PC-9 (cell line): ENCODE measurements around the gene GABRB1. TPM values are rescaled to one million over a fixed set of nuclear protein-coding genes. Genes with fewer than 3 reads are reported as not detected.
A peak's percentile ranks its signal among the peaks of the same experiment; 100 is the strongest.

Source experiments
- BruUV-seq: library from RNA; stranded (reverse); fragments of 400-500 nt; replicated peaks from 2 replicates; lab custom pipeline; 2021; lab: Mats Ljungman, UMichigan
- CTCF ChIA-PET: fragments of 300-600 bp; sonication (Branson Sonifier 250); formaldehyde crosslinking; loops from one replicate; lab custom pipeline; 2022; ENCODE audit warnings: antibody characterized with exemption; lab: Charles Lee
- POLR2A ChIA-PET: fragments of 300-600 bp; sonication (Branson Sonifier 250); formaldehyde crosslinking; loops from one replicate; lab custom pipeline; 2022; ENCODE audit warnings: antibody characterized with exemption; ENCODE audit not compliant: unreplicated experiment; lab: Charles Lee
- DNase-seq, 2 experiments: peaks; one replicate each; pipeline versions ENCODE4 v3.0.0 to v3.0.0-alpha.2; 2015 to 2022; ENCODE audit warnings: mixed read lengths in 1 of 2
- H2AFZ ChIP-seq: fragments of 200-600 bp; sonication (generic); 2 replicates; pipeline ENCODE4 v1.8.1; 2017; ENCODE audit warnings: antibody characterized with exemption
- H3F3A ChIP-seq: fragments of 200-600 bp; sonication (generic); 2 replicates; pipeline ENCODE4 v1.8.1; 2017; ENCODE audit warnings: antibody characterized with exemption, mild to moderate bottlenecking, low read depth; ENCODE audit not compliant: insufficient read depth
- H3K27ac ChIP-seq: fragments of 200-600 bp; sonication (generic); 2 replicates; pipeline ENCODE4 v1.6.1; 2016; ENCODE audit warnings: mixed run types
- H3K27me3 ChIP-seq: fragments of 200-600 bp; sonication (generic); 2 replicates; pipeline ENCODE4 v1.6.1; 2016; ENCODE audit warnings: low read depth, mixed run types; ENCODE audit not compliant: insufficient read depth
- H3K36me3 ChIP-seq: fragments of 200-600 bp; sonication (generic); 2 replicates; pipeline ENCODE4 v1.6.1; 2016; ENCODE audit warnings: low read depth, mixed run types
- H3K4me1 ChIP-seq: fragments of 200-600 bp; sonication (generic); replicated peaks from 2 replicates; pipeline ENCODE4 v1.6.1; 2016; ENCODE audit warnings: mixed run types; ENCODE audit not compliant: insufficient read depth
- H3K4me2 ChIP-seq: fragments of 200-600 bp; sonication (generic); 2 replicates; pipeline ENCODE4 v1.6.1; 2017; ENCODE audit warnings: mixed run types
- H3K4me3 ChIP-seq: fragments of 200-600 bp; sonication (generic); 2 replicates; pipeline ENCODE4 v1.6.1; 2016; ENCODE audit warnings: mixed run types
- H3K79me2 ChIP-seq: fragments of 200-600 bp; sonication (generic); 2 replicates; pipeline ENCODE4 v1.6.1; 2017; ENCODE audit warnings: low read depth, mixed run types
- H3K9me2 ChIP-seq: fragments of 200-600 bp; sonication (generic); 2 replicates; pipeline ENCODE4 v1.8.1; 2017; ENCODE audit warnings: mild to moderate bottlenecking; ENCODE audit not compliant: insufficient read depth
- H3K9me3 ChIP-seq: fragments of 200-600 bp; sonication (generic); 2 replicates; pipeline ENCODE4 v1.8.1; 2016; ENCODE audit warnings: low read depth; ENCODE audit not compliant: insufficient read depth
- H4K20me1 ChIP-seq: fragments of 200-600 bp; sonication (generic); 2 replicates; pipeline ENCODE4 v1.8.1; 2017; ENCODE audit not compliant: insufficient read depth
- EZH2 ChIP-seq: fragments of 200-600 bp; sonication (generic); IDR thresholded peaks from 2 replicates; pipeline ENCODE4 v1.8.0; 2017; ENCODE audit warnings: antibody characterized with exemption, low read depth
- intact Hi-C: fragments of 100-400 bp; cut with micrococcal nuclease; formaldehyde crosslinking; loops from one replicate; pipeline ENCODE4 v1.10.0; 2022; ENCODE audit not compliant: unreplicated experiment
- total RNA-seq: library from RNA; stranded (reverse); gene quantifications from 2 replicates; pipeline ENCODE4 v1.2.3, GENCODE V29; 2021
- TF ChIP-seq, protein P1 (sequence below): fragments of 200-600 bp; sonication (generic); conservative IDR thresholded peaks from 2 replicates; pipeline ENCODE4 v1.6.1; 2017; ENCODE audit warnings: mixed run types, antibody characterized with exemption, mild to moderate bottlenecking, moderate library complexity

The GABRB1 gene
- total RNA-seq, 1 experiment from 2014 or later: not detected

DNA sequence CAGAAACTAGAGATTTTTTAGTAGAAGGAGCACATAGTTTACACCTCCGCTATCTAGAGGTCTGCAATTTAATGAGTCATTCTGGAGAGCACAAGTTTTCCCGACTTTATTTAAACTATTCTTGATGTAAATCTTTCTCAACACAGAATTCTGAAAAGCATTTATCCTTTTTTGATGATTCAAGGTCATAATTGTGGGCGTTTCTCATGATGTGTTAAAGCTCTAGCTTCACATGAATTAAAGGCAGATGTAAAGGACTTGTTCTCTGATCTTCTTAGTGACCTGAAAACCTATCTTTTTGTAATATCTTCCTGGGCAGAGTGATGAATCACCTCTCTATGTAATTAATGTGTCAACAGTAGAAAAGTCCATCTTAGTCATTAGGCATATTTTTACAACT lies 303.3 kb downstream of the GABRB1 start:
- BruUV-seq: no TSS peak
- intact Hi-C loops: no loop called here
- ChIA-PET CTCF (interaction anchor here (0.6 kb wide), 1 partner anchor 1610 kb away, joined by 8 read pairs; no protein-coding TSS in a partner anchor), POLR2A (no interaction called here)
- Histone ChIP-seq H3K27ac (no peak overlapping the region), H4K20me1 (no peaks in the 10 kb centered on the region), H3K36me3 (no peaks in the 10 kb centered on the region), H3F3A (no peaks in the 10 kb centered on the region), H3K9me3 (no peaks in the 10 kb centered on the region), H3K4me2 (peak overlapping the region; percentile 50), H2AFZ (no peak overlapping the region), H3K9me2 (no peaks in the 10 kb centered on the region), H3K79me2 (no peaks in the 10 kb centered on the region), H3K27me3 (no peaks in the 10 kb centered on the region), H3K4me1 (peaks cover 10% of the 10 kb centered on the region; the same call in 1 of the 2 replicates), H3K4me3 (no peak overlapping the region)
- TF ChIP-seq EZH2: no peak
- TF ChIP-seq, protein P1, sequence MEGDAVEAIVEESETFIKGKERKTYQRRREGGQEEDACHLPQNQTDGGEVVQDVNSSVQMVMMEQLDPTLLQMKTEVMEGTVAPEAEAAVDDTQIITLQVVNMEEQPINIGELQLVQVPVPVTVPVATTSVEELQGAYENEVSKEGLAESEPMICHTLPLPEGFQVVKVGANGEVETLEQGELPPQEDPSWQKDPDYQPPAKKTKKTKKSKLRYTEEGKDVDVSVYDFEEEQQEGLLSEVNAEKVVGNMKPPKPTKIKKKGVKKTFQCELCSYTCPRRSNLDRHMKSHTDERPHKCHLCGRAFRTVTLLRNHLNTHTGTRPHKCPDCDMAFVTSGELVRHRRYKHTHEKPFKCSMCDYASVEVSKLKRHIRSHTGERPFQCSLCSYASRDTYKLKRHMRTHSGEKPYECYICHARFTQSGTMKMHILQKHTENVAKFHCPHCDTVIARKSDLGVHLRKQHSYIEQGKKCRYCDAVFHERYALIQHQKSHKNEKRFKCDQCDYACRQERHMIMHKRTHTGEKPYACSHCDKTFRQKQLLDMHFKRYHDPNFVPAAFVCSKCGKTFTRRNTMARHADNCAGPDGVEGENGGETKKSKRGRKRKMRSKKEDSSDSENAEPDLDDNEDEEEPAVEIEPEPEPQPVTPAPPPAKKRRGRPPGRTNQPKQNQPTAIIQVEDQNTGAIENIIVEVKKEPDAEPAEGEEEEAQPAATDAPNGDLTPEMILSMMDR: no peak
- no peak for DNase-seq

DNA sequence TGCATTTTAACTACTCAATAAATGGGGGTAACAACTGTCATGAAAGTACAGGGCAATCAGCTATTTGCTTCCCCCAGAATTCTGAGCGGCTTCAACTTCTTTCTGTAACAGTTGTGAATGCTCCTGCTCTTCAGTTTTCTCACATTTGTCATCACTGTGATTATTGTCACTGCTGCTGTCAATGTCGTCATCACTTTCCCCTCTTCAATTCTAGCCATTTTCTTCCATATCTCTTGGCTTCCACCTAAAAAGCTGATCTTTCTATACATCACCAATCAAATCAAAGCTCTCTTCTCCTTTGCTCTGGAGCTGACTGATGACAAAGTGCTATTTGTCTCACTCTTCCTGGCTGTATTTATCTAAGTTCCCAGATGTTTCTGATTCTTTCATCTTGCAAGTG lies 306.5 kb downstream of the GABRB1 start:
- no peaks in the 10 kb centered on the region for H3K36me3 ChIP-seq
- no peaks in the 10 kb centered on the region for H3K79me2 ChIP-seq
- no peak for TF ChIP-seq EZH2
- TF ChIP-seq, protein P1: no peak
- H3K4me1 ChIP-seq: peaks cover 10% of the 10 kb centered on the region; the same call in 1 of the 2 replicates
- H2AFZ ChIP-seq: no peak overlapping the region
- ChIA-PET POLR2A (no interaction called here), CTCF (no interaction called here)
- BruUV-seq: no TSS peak
- DNase-seq: no peak
- no peaks in the 10 kb centered on the region for H3K9me3 ChIP-seq
- no peaks in the 10 kb centered on the region for H3K9me2 ChIP-seq
- intact Hi-C loops: no loop called here
- H3K4me3 ChIP-seq: no peak overlapping the region
- no peaks in the 10 kb centered on the region for H3K27me3 ChIP-seq
- no peak overlapping the region for H3K4me2 ChIP-seq
- H4K20me1 ChIP-seq: no peaks in the 10 kb centered on the region
- no peaks in the 10 kb centered on the region for H3F3A ChIP-seq
- no peak overlapping the region for H3K27ac ChIP-seq

DNA sequence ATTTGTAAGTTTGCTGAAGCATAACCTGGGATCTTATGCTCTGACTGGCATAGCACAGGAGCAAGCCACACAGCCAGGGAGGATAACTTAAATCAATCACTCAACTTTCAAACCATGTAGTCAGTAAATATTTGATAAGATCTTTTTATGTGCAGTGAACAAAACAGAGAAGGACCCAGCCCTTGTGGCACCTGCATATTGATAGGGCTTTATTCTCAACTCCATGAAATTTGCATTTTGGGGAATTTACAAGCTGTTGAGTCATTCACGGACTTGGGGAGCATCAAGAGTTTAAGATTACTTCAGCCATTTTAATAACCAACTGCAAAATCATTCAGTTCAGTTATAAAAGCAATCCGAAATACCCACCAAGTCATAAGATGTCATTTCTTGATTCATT lies 309.5 kb downstream of the GABRB1 start:
- Histone ChIP-seq H3K27ac (no peak overlapping the region), H3F3A (no peaks in the 10 kb centered on the region), H4K20me1 (no peaks in the 10 kb centered on the region), H3K27me3 (no peaks in the 10 kb centered on the region), H3K36me3 (no peaks in the 10 kb centered on the region), H3K4me2 (no peak overlapping the region), H3K9me3 (no peaks in the 10 kb centered on the region), H3K9me2 (no peaks in the 10 kb centered on the region), H3K79me2 (no peaks in the 10 kb centered on the region), H3K4me1 (no peaks in the 10 kb centered on the region), H2AFZ (no peak overlapping the region), H3K4me3 (no peak overlapping the region)
- POLR2A ChIA-PET: no interaction called here
- no TSS peak for BruUV-seq
- DNase-seq: no peak
- CTCF ChIA-PET: no interaction called here
- intact Hi-C loops: no loop called here
- TF ChIP-seq, protein P1: no peak
- no peak for TF ChIP-seq EZH2
